ENCODE data around the gene HOXD9.

The HOXD9 gene

GRCh38 chr2:176126929-176127773 lies 4.6 kb downstream of the HOXD9 start:
- TF ChIP-seq, protein P1, sequence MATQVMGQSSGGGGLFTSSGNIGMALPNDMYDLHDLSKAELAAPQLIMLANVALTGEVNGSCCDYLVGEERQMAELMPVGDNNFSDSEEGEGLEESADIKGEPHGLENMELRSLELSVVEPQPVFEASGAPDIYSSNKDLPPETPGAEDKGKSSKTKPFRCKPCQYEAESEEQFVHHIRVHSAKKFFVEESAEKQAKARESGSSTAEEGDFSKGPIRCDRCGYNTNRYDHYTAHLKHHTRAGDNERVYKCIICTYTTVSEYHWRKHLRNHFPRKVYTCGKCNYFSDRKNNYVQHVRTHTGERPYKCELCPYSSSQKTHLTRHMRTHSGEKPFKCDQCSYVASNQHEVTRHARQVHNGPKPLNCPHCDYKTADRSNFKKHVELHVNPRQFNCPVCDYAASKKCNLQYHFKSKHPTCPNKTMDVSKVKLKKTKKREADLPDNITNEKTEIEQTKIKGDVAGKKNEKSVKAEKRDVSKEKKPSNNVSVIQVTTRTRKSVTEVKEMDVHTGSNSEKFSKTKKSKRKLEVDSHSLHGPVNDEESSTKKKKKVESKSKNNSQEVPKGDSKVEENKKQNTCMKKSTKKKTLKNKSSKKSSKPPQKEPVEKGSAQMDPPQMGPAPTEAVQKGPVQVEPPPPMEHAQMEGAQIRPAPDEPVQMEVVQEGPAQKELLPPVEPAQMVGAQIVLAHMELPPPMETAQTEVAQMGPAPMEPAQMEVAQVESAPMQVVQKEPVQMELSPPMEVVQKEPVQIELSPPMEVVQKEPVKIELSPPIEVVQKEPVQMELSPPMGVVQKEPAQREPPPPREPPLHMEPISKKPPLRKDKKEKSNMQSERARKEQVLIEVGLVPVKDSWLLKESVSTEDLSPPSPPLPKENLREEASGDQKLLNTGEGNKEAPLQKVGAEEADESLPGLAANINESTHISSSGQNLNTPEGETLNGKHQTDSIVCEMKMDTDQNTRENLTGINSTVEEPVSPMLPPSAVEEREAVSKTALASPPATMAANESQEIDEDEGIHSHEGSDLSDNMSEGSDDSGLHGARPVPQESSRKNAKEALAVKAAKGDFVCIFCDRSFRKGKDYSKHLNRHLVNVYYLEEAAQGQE (IDR thresholded peaks at IDR 0.05; ENCODE audit: insufficient read depth in 1 of 2, low read depth in 2 of 2, low read length in 2 of 2), result no peak

DNA sequence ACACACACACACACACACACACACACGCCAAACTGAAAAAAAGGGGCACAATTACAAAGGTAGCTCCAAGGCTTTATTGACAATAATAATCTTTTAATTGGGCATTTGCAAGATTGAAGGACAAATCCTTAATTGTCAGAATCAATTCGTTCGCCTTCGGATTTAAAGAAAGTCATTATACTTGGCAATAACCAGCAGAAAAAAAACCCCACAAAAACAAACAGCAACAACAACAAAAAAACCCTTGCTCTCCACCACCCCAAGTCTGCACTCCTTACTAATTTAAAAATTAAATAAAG lies 5.2 kb downstream of the HOXD9 start:
- TF ChIP-seq TAF1 (IDR thresholded peaks at IDR 0.05; ENCODE audit: borderline replicate concordance, insufficient read depth, low read length) (no peak), SIN3A (IDR thresholded peaks at IDR 0.05; ENCODE audit: borderline replicate concordance, insufficient read depth, low read length) (no peak), FOXP2 (optimal IDR thresholded peaks at IDR 0.05; ENCODE audit: borderline replicate concordance, extremely low read depth, extremely low read length, insufficient read depth) (no peak), POLR2AphosphoS5 (IDR thresholded peaks at IDR 0.05; ENCODE audit: low read depth, low read length) (no peak)
- TF ChIP-seq, protein P1 (IDR thresholded peaks at IDR 0.05; ENCODE audit: insufficient read depth in 1 of 2, low read depth in 2 of 2, low read length in 2 of 2), result no peak

DNA sequence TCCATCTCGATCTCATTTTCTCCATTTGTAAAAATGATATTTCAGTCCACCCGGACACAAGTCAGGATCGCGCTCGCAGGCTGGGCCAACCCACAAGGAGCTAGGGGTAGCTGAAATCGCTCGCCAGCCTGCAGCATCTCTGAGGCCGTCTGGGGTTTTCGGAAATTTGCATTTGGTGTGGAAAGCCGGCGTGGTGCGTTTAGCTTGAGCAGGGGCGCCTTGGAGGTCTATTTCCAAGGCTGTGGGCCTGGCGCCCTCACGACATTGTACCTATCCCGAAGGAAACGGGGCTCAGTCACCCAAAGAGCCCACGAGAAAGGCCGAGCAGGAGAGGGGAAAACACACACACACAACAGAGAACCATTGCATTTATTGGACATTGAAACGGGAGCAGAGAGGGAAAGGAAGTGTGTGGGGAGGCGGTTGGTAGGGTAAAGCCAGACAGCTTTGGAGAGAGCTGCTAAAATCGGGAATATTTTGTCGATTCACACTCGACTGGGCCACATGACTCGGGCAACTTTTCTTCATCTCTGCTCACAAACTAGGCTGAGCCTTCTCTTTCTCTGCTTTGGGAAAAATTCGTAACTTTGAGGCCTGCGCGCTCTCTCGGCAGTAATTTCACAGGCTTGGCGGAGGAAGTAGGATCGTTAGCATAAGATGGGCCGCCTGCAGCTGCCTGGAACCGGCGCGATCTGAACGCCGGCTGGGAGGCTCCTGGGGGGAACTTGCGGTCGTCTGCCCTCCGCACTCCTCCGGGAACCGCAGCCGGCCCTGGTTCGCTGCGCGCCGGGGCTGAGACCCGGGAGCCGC lies 5.9 kb downstream of the HOXD9 start:
- TF ChIP-seq POLR2AphosphoS5 (IDR thresholded peaks at IDR 0.05; ENCODE audit: low read depth, low read length) (no peak), SIN3A (IDR thresholded peaks at IDR 0.05; ENCODE audit: borderline replicate concordance, insufficient read depth, low read length) (no peak), TAF1 (IDR thresholded peaks at IDR 0.05; ENCODE audit: borderline replicate concordance, insufficient read depth, low read length) (no peak), FOXP2 (optimal IDR thresholded peaks at IDR 0.05; ENCODE audit: borderline replicate concordance, extremely low read depth, extremely low read length, insufficient read depth) (no peak)
- TF ChIP-seq, protein P1 (IDR thresholded peaks at IDR 0.05; ENCODE audit: insufficient read depth in 1 of 2, low read depth in 2 of 2, low read length in 2 of 2), result no peak

DNA sequence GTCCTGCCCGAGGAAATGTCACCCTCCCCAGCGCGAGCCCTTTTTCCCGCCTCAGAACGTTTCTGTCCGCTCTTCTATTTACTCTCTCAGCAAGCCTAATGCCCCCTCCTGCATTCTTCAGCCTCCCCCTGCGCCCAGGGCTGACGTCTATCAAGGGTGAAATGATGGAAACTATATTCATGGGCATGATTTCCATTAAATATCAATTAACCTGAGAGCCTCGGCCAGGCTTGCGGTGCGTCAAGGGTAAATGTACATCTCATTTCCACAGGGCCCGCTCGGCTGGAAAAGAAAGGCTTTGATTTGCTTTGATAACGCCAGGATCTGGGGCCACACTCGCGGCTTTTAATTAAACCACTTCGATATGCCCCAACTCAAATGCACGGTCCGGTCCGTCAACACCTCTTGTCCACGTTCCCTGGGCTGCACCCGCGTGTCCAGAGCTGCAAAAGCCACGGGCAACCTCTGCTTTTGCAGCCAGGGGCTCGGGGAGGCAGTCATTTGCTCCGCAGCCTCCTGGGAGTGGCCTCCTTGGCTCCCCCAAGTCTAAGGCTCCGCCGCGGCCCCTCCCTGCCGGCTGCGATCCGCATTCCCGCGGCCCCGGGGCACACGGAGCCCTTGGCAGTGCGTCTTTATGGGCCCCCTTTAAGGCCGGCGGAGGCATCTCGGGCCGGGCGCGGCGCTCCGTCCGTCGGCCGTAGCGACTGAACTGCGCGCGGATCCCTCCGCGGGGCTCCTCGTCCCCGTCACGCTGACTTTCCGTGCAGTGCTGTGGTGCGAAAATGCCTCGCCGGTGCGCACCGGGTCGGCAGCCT lies 6.7 kb downstream of the HOXD9 start, which contains the start of gene HOXD8:
Gene HOXD8, plus strand, starts transcription at position 724 of the 815 bp plus-strand sequence. CDS start 662 bp downstream, outside the sequence.
- TF ChIP-seq FOXP2 (optimal IDR thresholded peaks at IDR 0.05; ENCODE audit: borderline replicate concordance, extremely low read depth, extremely low read length, insufficient read depth) (peak; percentile 88), SIN3A (IDR thresholded peaks at IDR 0.05; ENCODE audit: borderline replicate concordance, insufficient read depth, low read length) (no peak)

GRCh38 chr2:176129813-176130146 lies 7.3 kb downstream of the HOXD9 start:
- TF ChIP-seq, protein P1 (IDR thresholded peaks at IDR 0.05; ENCODE audit: insufficient read depth in 1 of 2, low read depth in 2 of 2, low read length in 2 of 2), result no peak
- no peak for TF ChIP-seq SIN3A (IDR thresholded peaks at IDR 0.05; ENCODE audit: borderline replicate concordance, insufficient read depth, low read length)

All from PFSK-1 (cell line).